ENCODE results near the gene MLN.

DNA sequence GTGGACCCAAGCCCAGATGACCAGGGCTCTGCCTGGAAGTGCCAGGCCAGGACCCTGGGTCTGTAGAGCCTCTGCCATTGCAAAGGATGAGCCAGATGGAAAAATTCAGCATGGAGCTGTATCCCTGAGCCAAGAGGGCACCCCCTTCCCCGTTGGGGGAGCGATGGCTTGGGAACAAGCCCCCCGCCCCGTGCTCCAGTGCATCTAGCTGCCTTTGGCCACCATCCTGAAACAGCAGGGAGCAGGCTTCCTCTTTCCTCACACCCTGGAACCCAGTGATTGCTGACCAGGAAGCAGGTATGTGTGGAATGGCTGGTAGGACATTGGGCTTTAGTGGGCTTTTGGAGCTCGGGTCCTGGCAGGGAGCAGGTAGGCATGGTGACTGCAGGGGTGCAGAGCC lies 2.2 kb downstream of the MLN start:
- TF ChIP-seq CTCF (IDR thresholded peaks at IDR 0.05) (no peak), POLR2A (IDR thresholded peaks at IDR 0.05) (no peak), POLR2AphosphoS5 (IDR thresholded peaks at IDR 0.05) (no peak), EP300 (IDR thresholded peaks at IDR 0.05) (no peak)

All from suprapubic skin (tissue), 4 donors.